Caco-2 (cell line): ENCODE data around the gene FNDC5. TPM values are rescaled to one million over a fixed set of nuclear protein-coding genes. Genes with fewer than 3 reads are reported as not detected.

Source experiments
- BruUV-seq: library from RNA; stranded (reverse); fragments of 400-500 nt; replicated peaks from 2 replicates; lab custom pipeline; 2021; lab: Mats Ljungman, UMichigan
- CTCF ChIA-PET: fragments of 300-600 bp; sonication (Branson Sonifier 250); formaldehyde crosslinking; loops from one replicate; lab custom pipeline; 2022; ENCODE audit warnings: antibody characterized with exemption; lab: Charles Lee
- POLR2A ChIA-PET: fragments of 300-600 bp; sonication (Branson Sonifier 250); formaldehyde crosslinking; loops from one replicate; lab custom pipeline; 2022; ENCODE audit warnings: antibody characterized with exemption; lab: Charles Lee
- DNase-seq, 2 experiments: peaks; one replicate each; pipeline versions ENCODE4 v3.0.0 to v3.0.0-alpha.2; 2020 to 2022
- H3K27me3 ChIP-seq: replicated peaks from 2 replicates; pipeline ENCODE4 v1.6.0; 2011; ENCODE audit warnings: low read length; ENCODE audit not compliant: control insufficient read depth, insufficient read depth
- H3K36me3 ChIP-seq: 2 replicates; pipeline ENCODE4 v1.5.1; 2011; ENCODE audit warnings: low read length; ENCODE audit not compliant: control insufficient read depth, insufficient read depth
- H3K4me1 ChIP-seq: fragments of 250-450 bp; sonication (Bioruptor Pico); 2 replicates; pipeline ENCODE4 v1.5.1; 2020; ENCODE audit warnings: mild to moderate bottlenecking
- H3K4me3 ChIP-seq: 2 replicates; pipeline ENCODE4 v1.5.1; 2011; ENCODE audit warnings: low read depth, mild to moderate bottlenecking, control low read depth, low read length
- H3K9me3 ChIP-seq: fragments of 250-450 bp; sonication (Bioruptor Pico); 2 replicates; pipeline ENCODE4 v1.5.1; 2020; ENCODE audit warnings: mild to moderate bottlenecking, moderate library complexity
- H3K27ac Mint-ChIP-seq: one replicate; pipeline ENCODE4 v1.8.0; 2022; ENCODE audit warnings: mixed read lengths; ENCODE audit not compliant: unreplicated experiment
- H3K27me3 Mint-ChIP-seq: one replicate; pipeline ENCODE4 v1.8.0; 2022; ENCODE audit warnings: mixed read lengths; ENCODE audit not compliant: insufficient read depth, unreplicated experiment
- H3K36me3 Mint-ChIP-seq: one replicate; pipeline ENCODE4 v1.8.0; 2022; ENCODE audit warnings: mild to moderate bottlenecking, mixed read lengths; ENCODE audit not compliant: insufficient read depth, unreplicated experiment
- H3K4me1 Mint-ChIP-seq: one replicate; pipeline ENCODE4 v1.8.0; 2022; ENCODE audit warnings: low read depth, mixed read lengths; ENCODE audit not compliant: unreplicated experiment
- H3K4me3 Mint-ChIP-seq: one replicate; pipeline ENCODE4 v1.8.0; 2022; ENCODE audit warnings: mild to moderate bottlenecking, moderate library complexity, mixed read lengths; ENCODE audit not compliant: unreplicated experiment
- H3K9me3 Mint-ChIP-seq: one replicate; pipeline ENCODE4 v1.8.0; 2022; ENCODE audit warnings: mixed read lengths; ENCODE audit not compliant: unreplicated experiment
- CTCF ChIP-seq, 2 experiments: fragments of 200-600 bp in 1 of 2; IDR thresholded peaks; 1 replicate in 1 of 2; 2 replicates in 1 of 2; pipeline versions ENCODE4 v1.5.1 to v1.8.0; 2011 to 2022; ENCODE audit warnings: antibody characterized with exemption in 1 of 2, control low read depth in 1 of 2, inconsistent platforms in 1 of 2, low read depth in 1 of 2, low read length in 1 of 2, mild to moderate bottlenecking in 1 of 2, moderate library complexity in 1 of 2; ENCODE audit not compliant: insufficient read depth in 1 of 2, severe bottlenecking in 1 of 2, unreplicated experiment in 1 of 2
- intact Hi-C: fragments of 100-400 bp; cut with micrococcal nuclease; formaldehyde crosslinking; loops from one replicate; pipeline ENCODE4 v1.10.0; 2022; ENCODE audit not compliant: unreplicated experiment
- total RNA-seq: library from RNA; stranded (reverse); gene quantifications from 2 replicates; pipeline ENCODE4 v1.2.3, GENCODE V29; 2022

The FNDC5 gene
- total RNA-seq, 1 experiment from 2014 or later, result 1.1 TPM

GRCh38 chr1:32865639-32866405 is 4.9 kb downstream of the FNDC5 start:
- Mint-ChIP-seq H3K27me3 (no peaks in the 10 kb centered on the region), H3K27ac (no peak overlapping the region), H3K36me3 (peaks cover 11% of the 10 kb centered on the region), H3K4me1 (peaks cover 10% of the 10 kb centered on the region), H3K4me3 (no peak overlapping the region), H3K9me3 (no peaks in the 10 kb centered on the region)
- BruUV-seq, result no TSS peak
- Histone ChIP-seq H3K4me3 (no peak overlapping the region), H3K9me3 (no peaks in the 10 kb centered on the region), H3K36me3 (no peaks in the 10 kb centered on the region), H3K27me3 (no peaks in the 10 kb centered on the region), H3K4me1 (no peaks in the 10 kb centered on the region)
- DNase-seq, result no peak
- POLR2A ChIA-PET, result no interaction called here
- CTCF ChIA-PET, result no interaction called here
- intact Hi-C loops, result no loop called here
- no peak for TF ChIP-seq CTCF (IDR thresholded peaks at IDR 0.05; ENCODE audit: insufficient read depth in 1 of 2, low read depth in 1 of 2, low read length in 1 of 2, severe bottlenecking in 1 of 2, unreplicated experiment in 1 of 2)

GRCh38 chr1:32864375-32865019 is 6.2 kb downstream of the FNDC5 start:
- Histone ChIP-seq H3K36me3 (no peaks in the 10 kb centered on the region), H3K4me3 (no peak overlapping the region), H3K4me1 (no peaks in the 10 kb centered on the region), H3K9me3 (no peaks in the 10 kb centered on the region), H3K27me3 (no peaks in the 10 kb centered on the region)
- Mint-ChIP-seq H3K9me3 (no peaks in the 10 kb centered on the region), H3K4me3 (no peak overlapping the region), H3K27ac (no peak overlapping the region), H3K27me3 (no peaks in the 10 kb centered on the region), H3K36me3 (peaks cover 5% of the 10 kb centered on the region), H3K4me1 (peaks cover 2% of the 10 kb centered on the region)
- no TSS peak for BruUV-seq
- no peak for TF ChIP-seq CTCF (IDR thresholded peaks at IDR 0.05; ENCODE audit: insufficient read depth in 1 of 2, low read depth in 1 of 2, low read length in 1 of 2, severe bottlenecking in 1 of 2, unreplicated experiment in 1 of 2)
- ChIA-PET CTCF (no interaction called here), POLR2A (no interaction called here)
- intact Hi-C loops, result no loop called here
- no peak for DNase-seq

GRCh38 chr1:32863881-32864245 is 6.8 kb downstream of the FNDC5 start:
- H3K4me3 ChIP-seq, result no peak overlapping the region
- Mint-ChIP-seq H3K4me3 (no peak overlapping the region), H3K27ac (no peak overlapping the region), H3K9me3 (no peaks in the 10 kb centered on the region), H3K4me1 (no peaks in the 10 kb centered on the region), H3K36me3 (peaks cover 5% of the 10 kb centered on the region), H3K27me3 (no peaks in the 10 kb centered on the region)
- H3K36me3 ChIP-seq, result no peaks in the 10 kb centered on the region
- ChIA-PET POLR2A (no interaction called here), CTCF (no interaction called here)
- no peaks in the 10 kb centered on the region for H3K4me1 ChIP-seq
- no peaks in the 10 kb centered on the region for H3K9me3 ChIP-seq
- H3K27me3 ChIP-seq, result no peaks in the 10 kb centered on the region
- no peak for TF ChIP-seq CTCF (IDR thresholded peaks at IDR 0.05; ENCODE audit: insufficient read depth in 1 of 2, low read depth in 1 of 2, low read length in 1 of 2, severe bottlenecking in 1 of 2, unreplicated experiment in 1 of 2)
- DNase-seq, result no peak
- no TSS peak for BruUV-seq
- intact Hi-C loops, result no loop called here
